Chondrocyte (in vitro differentiated cells): ENCODE results near the gene RXRA. TPM values are rescaled to one million over a fixed set of nuclear protein-coding genes. Genes with fewer than 3 reads are reported as not detected.
A peak's percentile ranks its signal among the peaks of the same experiment; 100 is the strongest.

ENCODE experiments used
- DNase-seq: peaks from one replicate; pipeline ENCODE4 v3.0.0; 2021; ENCODE audit warnings: mixed read lengths, low spot score
- H3K27ac Mint-ChIP-seq: one replicate; pipeline ENCODE4 v1.8.0; 2021; ENCODE audit warnings: mild to moderate bottlenecking, moderate library complexity, mixed read lengths; ENCODE audit not compliant: unreplicated experiment
- H3K27me3 Mint-ChIP-seq: 2 replicates; pipeline ENCODE4 v1.8.0; 2021; ENCODE audit warnings: low read depth, mixed read lengths
- H3K36me3 Mint-ChIP-seq: 2 replicates; pipeline ENCODE4 v1.8.0; 2021; ENCODE audit warnings: low read depth, mixed read lengths
- H3K4me1 Mint-ChIP-seq: 2 replicates; pipeline ENCODE4 v1.8.0; 2021; ENCODE audit warnings: low read depth, mild to moderate bottlenecking, mixed read lengths
- H3K4me3 Mint-ChIP-seq: one replicate; pipeline ENCODE4 v1.8.0; 2021; ENCODE audit warnings: mild to moderate bottlenecking, moderate library complexity, mixed read lengths; ENCODE audit not compliant: unreplicated experiment
- H3K9me3 Mint-ChIP-seq: 2 replicates; pipeline ENCODE4 v1.8.0; 2021; ENCODE audit warnings: low read depth, mixed read lengths
- total RNA-seq: library from RNA; stranded (reverse); gene quantifications from 3 replicates; pipeline ENCODE4 v1.2.1, GENCODE V29; 2021
- TF ChIP-seq, protein P1 (sequence below): fragments of 200-600 bp; sonication (generic); IDR thresholded peaks from 2 replicates; pipeline ENCODE4 v1.5.0; 2021; ENCODE audit warnings: antibody characterized with exemption, mild to moderate bottlenecking, moderate library complexity

Gene RXRA
- total RNA-seq, 1 donor from 2014 or later = 27.3 TPM

DNA sequence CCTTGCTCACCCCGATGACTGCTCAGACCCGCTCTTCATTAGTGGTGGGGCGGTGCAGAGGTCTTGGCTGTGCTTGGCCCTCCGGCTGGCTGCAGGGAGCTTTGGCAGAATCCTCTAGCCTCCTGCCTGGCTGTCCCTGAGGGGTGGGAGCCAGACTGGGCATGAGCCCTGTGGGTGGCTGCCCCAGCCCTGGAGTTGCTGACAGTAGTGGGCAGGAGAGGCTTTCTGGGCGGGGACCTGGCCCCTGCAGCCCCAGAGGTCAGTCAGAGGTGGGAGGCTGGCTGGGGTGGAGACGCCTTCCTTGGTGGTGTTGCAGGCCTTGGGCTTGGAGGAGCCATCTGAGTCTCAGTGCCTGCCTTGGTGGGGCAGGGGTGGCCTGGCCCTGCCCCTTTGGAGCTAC is 146.0 kb downstream of the RXRA start:
- Mint-ChIP-seq H3K27me3 (no peaks in the 10 kb centered on the region), H3K27ac (no peak overlapping the region), H3K36me3 (no peaks in the 10 kb centered on the region), H3K9me3 (no peaks in the 10 kb centered on the region), H3K4me1 (peaks cover 27% of the 10 kb centered on the region), H3K4me3 (no peak overlapping the region)
- TF ChIP-seq, protein P1, sequence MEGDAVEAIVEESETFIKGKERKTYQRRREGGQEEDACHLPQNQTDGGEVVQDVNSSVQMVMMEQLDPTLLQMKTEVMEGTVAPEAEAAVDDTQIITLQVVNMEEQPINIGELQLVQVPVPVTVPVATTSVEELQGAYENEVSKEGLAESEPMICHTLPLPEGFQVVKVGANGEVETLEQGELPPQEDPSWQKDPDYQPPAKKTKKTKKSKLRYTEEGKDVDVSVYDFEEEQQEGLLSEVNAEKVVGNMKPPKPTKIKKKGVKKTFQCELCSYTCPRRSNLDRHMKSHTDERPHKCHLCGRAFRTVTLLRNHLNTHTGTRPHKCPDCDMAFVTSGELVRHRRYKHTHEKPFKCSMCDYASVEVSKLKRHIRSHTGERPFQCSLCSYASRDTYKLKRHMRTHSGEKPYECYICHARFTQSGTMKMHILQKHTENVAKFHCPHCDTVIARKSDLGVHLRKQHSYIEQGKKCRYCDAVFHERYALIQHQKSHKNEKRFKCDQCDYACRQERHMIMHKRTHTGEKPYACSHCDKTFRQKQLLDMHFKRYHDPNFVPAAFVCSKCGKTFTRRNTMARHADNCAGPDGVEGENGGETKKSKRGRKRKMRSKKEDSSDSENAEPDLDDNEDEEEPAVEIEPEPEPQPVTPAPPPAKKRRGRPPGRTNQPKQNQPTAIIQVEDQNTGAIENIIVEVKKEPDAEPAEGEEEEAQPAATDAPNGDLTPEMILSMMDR = no peak
- no peak for DNase-seq

DNA sequence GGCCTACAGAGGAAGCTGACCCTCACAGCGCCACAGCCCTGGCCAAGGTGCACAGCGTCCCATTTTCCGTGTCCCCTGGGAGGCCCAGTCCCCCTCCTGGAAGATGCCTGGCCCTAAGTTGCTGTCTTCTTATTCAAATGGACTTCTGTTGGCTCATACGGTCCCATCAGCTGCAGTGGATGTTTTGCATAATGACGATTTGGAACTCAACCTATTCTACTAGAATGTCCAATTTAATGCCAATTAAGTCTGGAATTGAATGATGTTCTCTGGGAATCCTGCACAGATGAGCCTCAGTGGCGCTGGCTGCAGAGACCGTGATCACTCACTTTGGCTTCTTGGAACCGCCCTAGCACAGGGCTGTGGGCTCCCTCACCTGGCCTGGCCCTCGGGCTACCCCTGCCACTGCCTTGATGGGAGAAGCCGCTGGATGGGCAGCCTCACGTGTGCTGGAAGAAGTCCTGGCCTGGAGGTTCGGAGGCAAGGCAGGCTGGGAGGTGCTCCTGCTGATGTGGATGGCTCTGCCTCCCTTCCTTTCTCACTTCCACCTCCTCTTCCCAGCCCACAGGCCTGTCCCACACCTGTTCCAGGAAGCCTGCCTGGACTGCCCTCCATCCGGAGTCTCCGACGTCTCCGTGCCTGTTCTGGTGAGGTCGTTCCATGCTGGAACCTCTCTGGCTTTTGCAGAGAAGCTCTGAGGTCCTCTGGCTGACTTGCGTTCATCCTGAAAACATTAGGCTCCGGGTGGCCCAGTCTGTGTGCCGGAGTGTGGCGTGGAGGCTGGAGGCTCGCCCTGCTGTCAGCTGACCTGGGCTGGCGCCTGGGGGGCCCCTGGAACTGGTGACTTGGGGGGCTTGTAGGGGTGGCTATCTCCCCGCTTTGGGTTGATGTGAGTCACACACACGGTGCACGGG is 147.1 kb downstream of the RXRA start:
- no peak for DNase-seq
- TF ChIP-seq, protein P1 = no peak
- Mint-ChIP-seq H3K27me3 (no peaks in the 10 kb centered on the region), H3K9me3 (no peaks in the 10 kb centered on the region), H3K4me1 (peaks cover 34% of the 10 kb centered on the region), H3K4me3 (no peak overlapping the region), H3K27ac (peak overlapping the region; percentile 86), H3K36me3 (no peaks in the 10 kb centered on the region)

DNA sequence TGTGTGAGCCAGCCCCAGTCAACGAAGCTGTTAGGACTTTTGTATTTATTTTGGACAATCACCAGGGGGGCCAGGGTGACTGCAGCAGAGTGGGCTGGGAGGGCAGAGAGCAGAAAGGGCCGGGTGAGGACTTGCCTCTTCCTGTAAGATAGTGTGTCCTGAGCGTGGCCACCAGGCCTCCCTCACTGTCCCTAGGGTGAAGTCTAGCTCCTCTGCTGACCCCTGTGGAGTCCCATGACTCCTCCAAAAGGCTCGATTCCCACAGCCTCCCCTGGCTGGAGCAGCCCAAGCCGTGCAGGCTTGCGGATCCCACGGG is 147.8 kb downstream of the RXRA start:
- Mint-ChIP-seq H3K4me1 (peaks cover 34% of the 10 kb centered on the region), H3K27ac (peak overlapping the region; percentile 86), H3K4me3 (no peak overlapping the region), H3K36me3 (no peaks in the 10 kb centered on the region), H3K27me3 (no peaks in the 10 kb centered on the region), H3K9me3 (no peaks in the 10 kb centered on the region)
- no peak for DNase-seq
- TF ChIP-seq, protein P1 = no peak

DNA sequence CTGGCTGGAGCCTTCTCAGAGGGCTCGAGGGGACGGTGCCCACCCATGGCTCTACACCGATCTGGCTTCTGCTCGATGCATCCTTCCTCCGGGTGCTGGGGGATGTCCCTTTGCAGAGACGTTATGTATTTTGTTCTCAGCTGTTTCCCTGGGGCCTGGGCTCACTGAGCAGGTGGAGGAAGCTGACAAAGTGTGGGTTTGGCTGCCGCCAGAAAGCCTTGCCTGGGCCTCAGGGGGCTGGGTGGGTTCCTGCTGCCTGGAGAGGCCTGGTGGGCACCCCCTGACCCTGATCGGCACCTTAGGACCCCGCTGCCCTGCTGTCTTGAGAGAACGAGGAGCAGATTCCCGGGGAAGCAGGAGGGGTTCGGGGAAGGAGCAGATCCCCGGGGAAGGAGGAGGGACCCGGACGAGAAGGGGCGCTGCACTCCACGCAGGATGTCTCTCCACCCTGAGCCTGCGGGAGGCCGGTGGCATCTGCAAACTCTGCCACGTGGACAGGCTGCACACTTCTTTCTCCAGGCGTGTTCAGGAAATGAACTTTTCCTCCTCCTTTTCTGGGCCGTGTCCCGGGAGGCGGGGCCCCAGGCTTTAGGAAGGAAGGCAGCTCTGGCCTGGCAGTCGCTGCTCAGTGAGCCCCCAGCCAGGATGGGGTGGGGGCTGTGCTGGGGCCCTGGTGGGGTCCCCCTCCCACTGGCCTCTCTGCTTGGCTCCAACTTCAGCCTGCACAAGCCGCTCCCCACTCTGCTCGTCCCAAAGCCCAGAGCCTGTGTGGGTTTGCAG is 148.9 kb downstream of the RXRA start:
- TF ChIP-seq, protein P1 = peak; percentile 42
- Mint-ChIP-seq H3K27me3 (no peaks in the 10 kb centered on the region), H3K9me3 (no peaks in the 10 kb centered on the region), H3K4me1 (peaks cover 34% of the 10 kb centered on the region), H3K36me3 (no peaks in the 10 kb centered on the region), H3K27ac (peak overlapping the region; percentile 86), H3K4me3 (no peak overlapping the region)
- DNase-seq = no peak

DNA sequence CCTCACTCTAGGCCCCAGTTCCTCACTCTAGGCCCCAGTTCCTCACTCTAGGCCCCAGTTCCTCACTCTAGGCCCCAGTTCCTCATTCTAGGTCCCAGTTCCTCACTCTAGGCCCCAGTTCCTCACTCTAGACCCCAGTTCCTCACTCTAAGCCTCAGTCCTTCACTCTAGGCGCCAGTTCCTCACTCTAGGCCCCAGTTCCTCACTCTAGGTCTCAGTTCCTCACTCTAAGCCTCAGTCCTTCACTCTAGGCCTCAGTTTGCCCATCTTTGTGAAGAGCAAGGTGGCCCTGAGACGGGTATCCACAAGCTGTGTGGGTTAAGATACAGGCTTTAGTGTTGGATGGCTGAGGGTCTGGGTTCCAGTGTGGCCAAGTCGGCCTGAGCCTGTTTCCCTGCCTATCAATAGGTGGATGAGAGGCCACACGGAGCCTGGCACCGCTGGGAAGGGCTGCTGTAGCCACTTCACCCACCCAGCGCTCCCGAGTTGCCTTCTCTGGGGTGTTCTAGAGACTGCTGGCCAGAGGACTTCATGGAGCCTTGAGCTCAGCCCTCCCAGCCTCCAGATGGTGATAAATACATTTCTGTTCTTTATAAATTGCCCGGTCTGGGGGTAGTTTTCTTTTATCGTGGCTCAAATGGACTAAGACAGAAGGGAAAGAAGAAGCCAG is 150.2 kb downstream of the RXRA start:
- Mint-ChIP-seq H3K4me1 (peaks cover 34% of the 10 kb centered on the region), H3K27ac (peak overlapping the region; percentile 41)

More for the DNA sequence above, 150.2 kb downstream of the RXRA start:
- TF ChIP-seq, protein P1 = no peak
- H3K4me3 Mint-ChIP-seq = no peak overlapping the region
- H3K27me3 Mint-ChIP-seq = no peaks in the 10 kb centered on the region
- no peaks in the 10 kb centered on the region for H3K36me3 Mint-ChIP-seq
- no peaks in the 10 kb centered on the region for H3K9me3 Mint-ChIP-seq
- DNase-seq = no peak
